Measurements from ENCODE around the gene PHLDB1. TPM values are rescaled to one million over a fixed set of nuclear protein-coding genes. Genes with fewer than 3 reads are reported as not detected.
"Not testable (repeated sequence)": the region's sequence is repeated elsewhere in the genome, so short reads cannot be mapped to it uniquely, and the experiment has no call there.

The PHLDB1 gene
- total RNA-seq, 4 donors from 2014 or later, result 48.7 to 117 (median 77.3) TPM

DNA sequence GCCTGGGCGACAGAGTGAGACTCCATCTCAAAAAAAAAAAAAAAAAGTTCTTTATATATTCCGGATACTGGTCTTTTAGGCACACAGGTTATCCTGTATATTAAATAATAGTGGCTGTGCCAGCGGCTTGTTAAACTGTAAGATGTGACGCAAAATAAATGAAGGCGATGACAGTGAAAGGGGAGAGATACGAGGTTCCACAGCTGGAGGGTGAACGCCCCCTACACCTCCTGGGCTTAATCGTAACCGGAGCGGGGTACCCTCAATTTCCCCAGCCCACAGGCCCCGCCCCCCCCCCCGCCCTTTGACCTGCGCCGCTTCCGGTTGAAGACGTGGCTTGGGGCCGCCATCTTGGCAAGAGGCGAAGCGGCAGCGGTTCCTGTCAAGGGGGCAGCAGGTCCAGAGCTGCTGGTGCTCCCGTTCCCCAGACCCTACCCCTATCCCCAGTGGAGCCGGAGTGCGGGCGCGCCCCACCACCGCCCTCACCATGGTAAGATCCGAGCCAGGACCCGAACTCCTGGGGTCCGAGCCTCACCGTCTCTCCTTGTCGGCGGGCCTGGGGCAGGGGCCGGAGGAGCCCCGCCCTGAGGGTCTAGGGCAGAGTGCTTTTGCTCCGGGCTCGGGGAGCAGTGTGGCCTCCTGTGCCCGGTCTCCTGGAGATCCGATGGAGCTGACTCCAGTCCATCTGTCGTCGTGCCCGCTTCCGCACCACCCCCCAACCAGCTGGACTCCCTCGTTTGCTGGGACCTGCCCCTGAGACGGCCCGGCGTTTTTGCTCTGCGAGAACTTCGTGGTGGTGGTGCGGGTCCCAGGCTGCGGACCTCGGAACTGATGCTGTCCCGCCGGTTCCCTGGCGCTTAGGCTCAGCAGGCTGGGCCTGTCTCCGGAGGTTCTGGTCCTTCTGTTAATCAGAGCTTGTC is 35.1 kb upstream of the PHLDB1 start, which contains the start of gene ARCN1:
Gene ARCN1 (plus strand): TSS at position 349 of the 920 bp plus-strand sequence. CDS start 139 bp downstream, at position 488.
- TF ChIP-seq, protein P1, sequence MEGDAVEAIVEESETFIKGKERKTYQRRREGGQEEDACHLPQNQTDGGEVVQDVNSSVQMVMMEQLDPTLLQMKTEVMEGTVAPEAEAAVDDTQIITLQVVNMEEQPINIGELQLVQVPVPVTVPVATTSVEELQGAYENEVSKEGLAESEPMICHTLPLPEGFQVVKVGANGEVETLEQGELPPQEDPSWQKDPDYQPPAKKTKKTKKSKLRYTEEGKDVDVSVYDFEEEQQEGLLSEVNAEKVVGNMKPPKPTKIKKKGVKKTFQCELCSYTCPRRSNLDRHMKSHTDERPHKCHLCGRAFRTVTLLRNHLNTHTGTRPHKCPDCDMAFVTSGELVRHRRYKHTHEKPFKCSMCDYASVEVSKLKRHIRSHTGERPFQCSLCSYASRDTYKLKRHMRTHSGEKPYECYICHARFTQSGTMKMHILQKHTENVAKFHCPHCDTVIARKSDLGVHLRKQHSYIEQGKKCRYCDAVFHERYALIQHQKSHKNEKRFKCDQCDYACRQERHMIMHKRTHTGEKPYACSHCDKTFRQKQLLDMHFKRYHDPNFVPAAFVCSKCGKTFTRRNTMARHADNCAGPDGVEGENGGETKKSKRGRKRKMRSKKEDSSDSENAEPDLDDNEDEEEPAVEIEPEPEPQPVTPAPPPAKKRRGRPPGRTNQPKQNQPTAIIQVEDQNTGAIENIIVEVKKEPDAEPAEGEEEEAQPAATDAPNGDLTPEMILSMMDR (IDR thresholded peaks at IDR 0.05), result no peak
- TF ChIP-seq POLR2AphosphoS5 (IDR thresholded peaks at IDR 0.05), result no peak
- TF ChIP-seq POLR2A (IDR thresholded peaks at IDR 0.05), result peak in 1 of 2 donors; percentile 61
- TF ChIP-seq EP300 (IDR thresholded peaks at IDR 0.05), result no peak
- no peaks in the 10 kb centered on the region for H3K36me3 ChIP-seq
- no peaks in the 10 kb centered on the region for H3K9me3 ChIP-seq
- 1% methylated on average over 28 of the region's 55 CpGs for WGBS
- peaks cover 44% of the 10 kb centered on the region for H3K4me1 ChIP-seq
- H3K27me3 ChIP-seq, result no peaks in the 10 kb centered on the region
- DNase-seq (ENCODE audit: low spot score in 2 of 2), result peak; percentile 88 to 92
- H3K27ac ChIP-seq, result peak within 1 kb of the TSS; percentile 98
- H3K4me3 ChIP-seq, result peak within 1 kb of the TSS; percentile 97

DNA sequence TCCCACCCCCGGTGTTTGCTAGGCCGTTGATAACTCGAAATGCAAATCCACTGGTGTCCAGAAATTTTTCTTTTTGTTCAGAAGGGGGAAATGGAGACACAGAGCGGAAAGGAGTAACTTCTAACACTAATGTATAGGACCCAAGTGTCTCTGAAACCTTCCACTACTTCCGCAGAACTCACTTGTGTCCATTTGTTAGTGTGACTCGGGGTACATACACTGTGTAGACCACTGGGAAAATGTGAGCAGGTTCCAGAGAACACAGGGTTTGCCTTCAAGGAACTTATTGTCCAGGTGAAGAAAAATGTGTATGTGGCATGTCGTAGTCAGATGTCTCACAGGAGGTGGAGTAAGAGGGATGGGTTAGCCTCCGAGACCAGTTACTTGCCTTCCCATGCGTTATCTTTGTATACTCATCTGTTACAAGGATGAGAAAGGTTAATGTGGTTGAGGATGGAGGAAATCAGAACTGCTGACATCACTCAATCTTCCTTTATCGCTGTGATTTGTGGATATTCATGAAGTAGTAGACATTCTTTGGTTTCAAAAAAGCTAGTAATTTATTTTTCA is 34.3 kb upstream of the PHLDB1 start:
- DNase-seq (ENCODE audit: low spot score in 2 of 2), result no peak
- H3K4me1 ChIP-seq, result peaks cover 48% of the 10 kb centered on the region
- peak overlapping the region; percentile 98 for H3K27ac ChIP-seq
- no peak for TF ChIP-seq POLR2AphosphoS5 (IDR thresholded peaks at IDR 0.05)
- TF ChIP-seq POLR2A (IDR thresholded peaks at IDR 0.05), result no peak
- no peak for TF ChIP-seq EP300 (IDR thresholded peaks at IDR 0.05)
- TF ChIP-seq, protein P1 (IDR thresholded peaks at IDR 0.05), result no peak
- no peaks in the 10 kb centered on the region for H3K27me3 ChIP-seq
- WGBS, result 2% methylated on average over 10 of the region's 10 CpGs
- peak overlapping the region; percentile 97 for H3K4me3 ChIP-seq
- H3K36me3 ChIP-seq, result no peaks in the 10 kb centered on the region
- H3K9me3 ChIP-seq, result no peaks in the 10 kb centered on the region

DNA sequence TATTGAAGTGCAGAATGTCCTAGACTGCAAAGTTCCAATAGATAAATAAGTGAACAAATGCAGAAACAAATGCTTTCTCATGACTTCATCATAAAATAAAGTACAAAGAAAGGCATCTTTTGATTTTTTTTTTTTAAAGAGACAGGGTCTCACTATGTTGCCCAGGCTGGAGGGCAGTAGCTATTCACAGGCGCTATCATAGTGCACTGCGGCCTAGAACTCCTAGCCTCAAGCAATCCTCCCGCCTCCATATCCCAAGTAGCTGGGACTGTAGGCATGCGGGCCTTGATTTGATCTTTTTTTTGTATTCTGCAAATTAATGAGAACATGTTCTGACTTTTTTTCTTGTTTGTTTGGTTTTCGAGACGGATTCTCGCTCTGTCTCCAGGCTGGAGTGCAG is 32.8 kb upstream of the PHLDB1 start:
- H3K36me3 ChIP-seq, result no peaks in the 10 kb centered on the region
- no peak for TF ChIP-seq EP300 (IDR thresholded peaks at IDR 0.05)
- TF ChIP-seq POLR2A (IDR thresholded peaks at IDR 0.05), result no peak
- no peak for TF ChIP-seq POLR2AphosphoS5 (IDR thresholded peaks at IDR 0.05)
- TF ChIP-seq, protein P1 (IDR thresholded peaks at IDR 0.05), result no peak
- no peaks in the 10 kb centered on the region for H3K9me3 ChIP-seq
- no peak for DNase-seq (ENCODE audit: low spot score in 2 of 2)
- H3K27me3 ChIP-seq, result no peaks in the 10 kb centered on the region
- peaks cover 48% of the 10 kb centered on the region for H3K4me1 ChIP-seq
- peak overlapping the region; percentile 97 for H3K4me3 ChIP-seq
- WGBS, result 76% methylated on average over 7 of the region's 7 CpGs
- no peak overlapping the region for H3K27ac ChIP-seq

DNA sequence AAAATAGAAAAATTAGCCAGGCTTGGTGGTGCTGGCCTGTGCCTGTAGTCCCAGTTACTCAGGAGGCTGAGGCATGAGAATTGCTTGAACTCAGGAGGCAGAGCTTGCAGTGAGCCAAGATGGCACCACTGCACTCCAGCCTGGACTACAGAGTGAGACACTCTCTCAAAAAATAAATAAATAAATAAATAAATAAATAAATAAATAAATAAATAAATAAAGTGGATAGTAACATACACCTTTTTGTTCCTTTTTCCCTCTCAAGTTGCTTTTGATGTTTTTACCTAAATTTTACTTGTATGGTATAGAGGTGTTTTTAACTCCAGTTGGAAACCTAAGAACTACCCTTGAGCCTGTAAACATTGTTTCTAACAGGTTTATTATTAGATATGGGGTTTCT is 29.4 kb upstream of the PHLDB1 start:
- H3K4me1 ChIP-seq, result peaks cover 47% of the 10 kb centered on the region
- H3K27ac ChIP-seq; H3K4me3 ChIP-seq; H3K27me3 ChIP-seq; DNase-seq (ENCODE audit: low spot score in 2 of 2); H3K9me3 ChIP-seq: not testable (repeated sequence)
- peaks cover 16% of the 10 kb centered on the region for H3K36me3 ChIP-seq

DNA sequence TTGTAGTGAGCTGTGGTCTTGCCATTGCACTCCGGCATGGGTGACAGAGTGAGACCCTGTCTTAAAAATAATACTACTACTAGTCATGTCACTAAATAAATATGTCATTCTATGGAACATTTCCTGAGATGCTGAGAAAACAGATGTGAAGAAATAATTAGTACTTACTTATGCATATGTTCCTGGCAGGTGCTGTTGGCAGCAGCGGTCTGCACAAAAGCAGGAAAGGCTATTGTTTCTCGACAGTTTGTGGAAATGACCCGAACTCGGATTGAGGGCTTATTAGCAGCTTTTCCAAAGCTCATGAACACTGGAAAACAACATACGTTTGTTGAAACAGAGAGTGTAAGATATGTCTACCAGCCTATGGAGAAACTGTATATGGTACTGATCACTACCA is 26.4 kb upstream of the PHLDB1 start:
- Histone ChIP-seq H3K27me3 (no peaks in the 10 kb centered on the region), H3K4me1 (peaks cover 17% of the 10 kb centered on the region), H3K4me3 (no peak overlapping the region), H3K36me3 (peaks cover 47% of the 10 kb centered on the region), H3K27ac (no peak overlapping the region), H3K9me3 (no peaks in the 10 kb centered on the region)
- TF ChIP-seq, protein P1 (IDR thresholded peaks at IDR 0.05), result no peak
- TF ChIP-seq EP300 (IDR thresholded peaks at IDR 0.05) (no peak), POLR2A (IDR thresholded peaks at IDR 0.05) (no peak), POLR2AphosphoS5 (IDR thresholded peaks at IDR 0.05) (no peak)
- no peak for DNase-seq (ENCODE audit: low spot score in 2 of 2)
- 73% methylated on average over 6 of the region's 6 CpGs for WGBS
